GM12865 (cell line): ENCODE measurements around the gene VPS25.
"Not testable (repeated sequence)": the region's sequence is repeated elsewhere in the genome, so short reads cannot be mapped to it uniquely, and the experiment has no call there.

Experiments
- DNase-seq: peaks from one replicate; pipeline ENCODE4 v3.0.0; 2010; ENCODE audit warnings: low read depth
- H3K4me3 ChIP-seq: 2 replicates; pipeline ENCODE4 v1.5.1; 2011; ENCODE audit warnings: mild to moderate bottlenecking, low read depth, low read length, control low read depth
- TF ChIP-seq, protein P1 (sequence below): IDR thresholded peaks from 2 replicates; pipeline ENCODE4 v1.5.1; 2011; ENCODE audit warnings: low read length, control low read depth, low read depth, inconsistent platforms; ENCODE audit not compliant: insufficient read depth; ENCODE audit errors: missing control alignments

The VPS25 gene

DNA sequence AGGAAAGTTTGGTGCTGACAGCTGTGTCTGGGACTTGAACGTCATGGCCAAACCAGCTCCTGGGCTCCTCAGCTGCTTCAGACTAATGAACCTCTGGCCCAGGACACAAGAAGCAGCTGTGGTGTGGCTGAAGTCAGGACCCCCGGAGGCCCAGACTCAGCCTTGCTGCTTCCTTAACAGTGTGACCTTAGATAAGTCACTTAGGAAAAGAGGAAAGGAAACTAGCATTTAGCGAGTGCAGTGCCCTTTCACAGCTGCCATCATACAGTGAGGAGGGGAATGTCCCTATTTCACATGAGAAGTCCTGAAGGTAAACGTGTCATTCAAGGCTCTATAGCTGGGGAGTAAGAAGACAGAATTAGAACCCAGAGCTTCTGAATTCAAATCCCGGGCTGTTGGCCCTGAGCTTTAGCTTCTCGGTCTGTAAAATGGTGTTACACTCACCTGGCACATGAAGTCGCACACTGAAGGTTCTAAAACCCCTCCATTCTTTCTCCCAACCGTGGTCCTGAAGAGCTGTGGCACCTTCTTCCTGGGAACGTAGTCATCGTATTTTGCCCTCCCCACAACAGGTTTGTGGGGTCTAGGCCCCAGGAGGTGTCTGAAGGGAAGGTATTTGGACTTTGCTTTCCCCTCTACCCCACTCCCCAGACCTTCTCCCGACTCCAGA is 13.1 kb upstream of the VPS25 start:
- H3K4me3 ChIP-seq = no peak overlapping the region
- TF ChIP-seq, protein P1, sequence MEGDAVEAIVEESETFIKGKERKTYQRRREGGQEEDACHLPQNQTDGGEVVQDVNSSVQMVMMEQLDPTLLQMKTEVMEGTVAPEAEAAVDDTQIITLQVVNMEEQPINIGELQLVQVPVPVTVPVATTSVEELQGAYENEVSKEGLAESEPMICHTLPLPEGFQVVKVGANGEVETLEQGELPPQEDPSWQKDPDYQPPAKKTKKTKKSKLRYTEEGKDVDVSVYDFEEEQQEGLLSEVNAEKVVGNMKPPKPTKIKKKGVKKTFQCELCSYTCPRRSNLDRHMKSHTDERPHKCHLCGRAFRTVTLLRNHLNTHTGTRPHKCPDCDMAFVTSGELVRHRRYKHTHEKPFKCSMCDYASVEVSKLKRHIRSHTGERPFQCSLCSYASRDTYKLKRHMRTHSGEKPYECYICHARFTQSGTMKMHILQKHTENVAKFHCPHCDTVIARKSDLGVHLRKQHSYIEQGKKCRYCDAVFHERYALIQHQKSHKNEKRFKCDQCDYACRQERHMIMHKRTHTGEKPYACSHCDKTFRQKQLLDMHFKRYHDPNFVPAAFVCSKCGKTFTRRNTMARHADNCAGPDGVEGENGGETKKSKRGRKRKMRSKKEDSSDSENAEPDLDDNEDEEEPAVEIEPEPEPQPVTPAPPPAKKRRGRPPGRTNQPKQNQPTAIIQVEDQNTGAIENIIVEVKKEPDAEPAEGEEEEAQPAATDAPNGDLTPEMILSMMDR = no peak
- DNase-seq = peak; percentile 62

DNA sequence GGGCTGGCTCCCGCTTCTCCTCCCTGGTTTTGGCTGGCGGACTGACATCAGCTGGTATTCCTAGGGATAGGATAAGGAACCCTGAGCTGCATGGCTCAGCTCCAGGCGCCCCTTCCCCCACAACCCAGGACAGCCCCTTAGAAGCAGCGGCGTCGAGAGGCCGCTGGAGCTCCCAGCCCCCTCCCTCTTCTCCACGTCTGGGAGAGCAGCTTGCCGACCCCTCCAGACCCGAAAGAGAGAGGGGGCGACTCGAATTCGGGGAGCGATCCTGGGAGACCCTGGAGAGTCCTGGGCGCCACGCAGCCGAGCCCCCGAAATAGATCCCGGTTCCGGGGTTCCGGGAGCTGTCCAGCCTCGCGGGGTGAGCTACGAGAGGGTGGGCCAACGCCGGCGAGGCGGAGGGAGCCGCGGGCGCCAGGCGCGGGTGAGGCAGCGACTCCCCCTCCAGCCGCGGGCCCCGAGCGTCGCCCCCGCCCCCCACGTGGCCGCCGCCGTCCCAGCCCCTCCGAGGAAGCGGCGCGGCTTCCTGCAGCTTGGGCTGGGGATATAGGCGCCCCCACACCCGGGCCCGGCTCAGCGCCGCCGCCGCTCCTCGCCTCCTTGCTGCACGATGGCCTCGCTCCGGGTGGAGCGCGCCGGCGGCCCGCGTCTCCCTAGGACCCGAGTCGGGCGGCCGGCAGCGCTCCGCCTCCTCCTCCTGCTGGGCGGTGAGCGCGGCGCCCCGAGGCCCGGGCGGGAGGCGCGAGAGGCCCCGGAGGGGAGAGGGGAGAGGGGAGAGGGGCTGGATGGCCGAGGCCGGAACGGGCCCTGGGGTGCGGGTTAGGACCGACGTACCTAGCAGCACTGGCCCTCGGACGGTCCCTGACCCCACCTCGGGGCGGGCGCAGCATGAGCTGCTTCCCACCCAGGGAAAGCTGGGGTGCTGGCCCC is 12.3 kb upstream of the VPS25 start, which contains the start of gene RAMP2:
RAMP2 (plus strand) TSS at position 576 of the 930 bp plus-strand sequence; CDS start at position 611, 35 bp downstream.
- DNase-seq = peak; percentile 32
- TF ChIP-seq, protein P1 = no peak
- peak within 1 kb of the TSS; percentile 40 for H3K4me3 ChIP-seq

DNA sequence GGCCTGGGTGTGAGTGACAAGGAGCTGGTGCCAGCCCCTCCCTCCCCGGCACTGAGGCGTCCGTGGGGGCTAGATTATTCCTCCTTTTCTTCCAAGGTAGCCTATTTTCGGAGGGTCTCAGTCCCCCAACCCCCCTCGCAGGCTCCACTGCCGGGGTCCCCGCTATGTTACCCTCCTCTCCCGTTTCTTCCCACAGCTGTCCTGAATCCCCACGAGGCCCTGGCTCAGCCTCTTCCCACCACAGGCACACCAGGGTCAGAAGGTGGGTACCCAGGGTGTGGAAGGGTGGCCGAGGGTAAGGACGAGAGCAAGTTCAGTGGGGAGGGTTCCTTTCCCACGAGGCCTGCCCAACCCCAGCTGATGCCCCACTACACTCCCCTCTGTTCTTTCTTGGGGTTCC is 11.6 kb upstream of the VPS25 start:
- DNase-seq = no peak
- TF ChIP-seq, protein P1 = no peak
- H3K4me3 ChIP-seq = no peak overlapping the region; the same call in 1 of the 2 replicates

DNA sequence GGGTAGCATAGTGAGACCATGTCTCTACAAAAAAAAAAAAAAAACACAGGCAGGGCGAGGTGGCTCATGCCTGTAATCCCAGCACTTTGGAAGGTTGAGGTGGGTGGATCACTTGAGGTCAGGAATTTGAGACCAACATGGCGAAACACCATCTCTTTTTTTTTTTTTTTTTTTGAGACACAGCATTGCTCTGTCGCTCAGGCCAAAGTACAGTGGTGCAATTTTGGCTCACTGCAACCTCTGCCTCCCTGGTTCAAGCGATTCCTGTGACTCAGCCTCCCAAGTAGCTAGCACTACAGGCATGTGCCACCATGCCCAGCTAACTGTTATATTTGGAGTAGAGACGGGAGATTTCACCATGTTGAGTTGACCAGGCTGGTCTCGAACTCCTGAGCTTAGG is 7.1 kb upstream of the VPS25 start:
- TF ChIP-seq, protein P1 = no peak
- H3K4me3 ChIP-seq = no peak overlapping the region
- DNase-seq = no peak

DNA sequence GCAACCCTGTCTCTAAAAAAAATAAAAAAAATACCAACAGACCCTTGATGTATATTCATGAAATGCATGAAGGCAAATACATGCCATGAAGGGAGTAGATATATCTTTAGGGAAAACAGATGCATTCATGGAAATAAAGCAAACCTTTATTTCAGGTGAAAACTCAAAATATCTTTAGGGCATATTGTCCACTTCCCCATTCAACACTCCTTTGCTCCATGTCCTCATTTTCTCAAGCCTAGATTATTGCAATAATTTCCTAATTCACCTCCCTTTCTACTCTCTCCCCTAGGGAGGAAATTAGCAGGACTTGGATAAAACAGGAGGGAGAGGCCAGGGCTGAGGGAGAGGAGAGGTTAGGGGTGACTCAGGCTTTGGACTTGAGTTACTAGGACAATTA is 5.7 kb upstream of the VPS25 start:
- no peak for DNase-seq
- H3K4me3 ChIP-seq = no peak overlapping the region
- TF ChIP-seq, protein P1 = no peak

DNA sequence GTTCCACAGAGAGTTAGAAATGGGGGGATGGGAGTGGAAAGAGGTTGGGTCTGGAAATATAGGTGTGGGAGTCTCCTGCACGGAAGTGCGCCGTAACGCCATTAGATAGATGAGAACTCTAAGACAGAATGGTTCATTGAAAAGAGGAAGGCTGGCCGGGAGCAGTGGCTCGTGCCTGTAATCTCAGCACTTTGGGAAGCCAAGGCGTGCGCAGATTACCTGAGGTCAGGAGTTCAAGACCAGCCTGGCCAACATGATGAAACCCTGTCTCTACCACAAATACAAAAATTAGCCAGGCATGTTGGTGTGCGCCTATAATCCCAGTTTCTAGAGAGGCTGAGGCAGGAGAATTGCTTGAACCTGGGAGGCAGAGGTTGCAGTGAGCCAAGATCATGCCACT is 5.2 kb upstream of the VPS25 start:
- not testable (repeated sequence) for H3K4me3 ChIP-seq, DNase-seq

DNA sequence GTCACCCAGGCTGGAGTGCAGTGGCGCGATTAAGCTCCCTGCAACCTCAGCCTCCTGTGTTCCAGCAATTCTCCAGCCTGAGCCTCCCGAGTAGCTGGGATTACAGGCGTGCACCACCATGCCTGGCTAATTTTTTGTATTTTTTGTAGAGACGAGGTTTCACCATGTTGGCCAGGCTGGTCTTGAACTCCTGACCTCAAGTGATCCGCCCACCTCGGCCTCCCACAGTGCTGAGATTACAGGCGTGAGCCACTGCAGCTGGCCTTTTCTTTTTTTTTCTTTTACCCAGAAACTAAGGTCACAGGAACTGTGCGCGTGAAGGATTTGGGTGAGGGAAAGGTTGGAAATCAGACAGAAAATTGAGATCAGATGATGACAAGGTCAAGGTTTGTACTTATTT is 3.3 kb upstream of the VPS25 start:
- not testable (repeated sequence) for H3K4me3 ChIP-seq, DNase-seq
